ENCODE data around the gene ACTL8. TPM values are rescaled to one million over a fixed set of nuclear protein-coding genes. Genes with fewer than 3 reads are reported as not detected.

ACTL8 gene
- total RNA-seq, 4 donors from 2014 or later, result not detected

- no peak overlapping the region for H3K27ac ChIP-seq
- no peak overlapping the region for H3K4me3 ChIP-seq
- intact Hi-C loops (cut with DNase I; ENCODE audit: low total_unique reads), result no loop called here
- WGBS, 2 donors (ENCODE audit: low coverage in 1 of 2), result 44 to 74% methylated on average over 1 to 5 of the region's 5 CpGs
- H3K4me1 ChIP-seq, result no peaks in the 10 kb centered on the region
- no peak for DNase-seq
- no peaks in the 10 kb centered on the region for H3K36me3 ChIP-seq
- no peak for TF ChIP-seq POLR2A (IDR thresholded peaks at IDR 0.05)
- TF ChIP-seq EP300 (IDR thresholded peaks at IDR 0.05; ENCODE audit: low read depth), result no peak
- TF ChIP-seq, protein P1, sequence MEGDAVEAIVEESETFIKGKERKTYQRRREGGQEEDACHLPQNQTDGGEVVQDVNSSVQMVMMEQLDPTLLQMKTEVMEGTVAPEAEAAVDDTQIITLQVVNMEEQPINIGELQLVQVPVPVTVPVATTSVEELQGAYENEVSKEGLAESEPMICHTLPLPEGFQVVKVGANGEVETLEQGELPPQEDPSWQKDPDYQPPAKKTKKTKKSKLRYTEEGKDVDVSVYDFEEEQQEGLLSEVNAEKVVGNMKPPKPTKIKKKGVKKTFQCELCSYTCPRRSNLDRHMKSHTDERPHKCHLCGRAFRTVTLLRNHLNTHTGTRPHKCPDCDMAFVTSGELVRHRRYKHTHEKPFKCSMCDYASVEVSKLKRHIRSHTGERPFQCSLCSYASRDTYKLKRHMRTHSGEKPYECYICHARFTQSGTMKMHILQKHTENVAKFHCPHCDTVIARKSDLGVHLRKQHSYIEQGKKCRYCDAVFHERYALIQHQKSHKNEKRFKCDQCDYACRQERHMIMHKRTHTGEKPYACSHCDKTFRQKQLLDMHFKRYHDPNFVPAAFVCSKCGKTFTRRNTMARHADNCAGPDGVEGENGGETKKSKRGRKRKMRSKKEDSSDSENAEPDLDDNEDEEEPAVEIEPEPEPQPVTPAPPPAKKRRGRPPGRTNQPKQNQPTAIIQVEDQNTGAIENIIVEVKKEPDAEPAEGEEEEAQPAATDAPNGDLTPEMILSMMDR (IDR thresholded peaks at IDR 0.05), result no peak
- no peak for TF ChIP-seq POLR2AphosphoS5 (IDR thresholded peaks at IDR 0.05)
- H3K9me3 ChIP-seq, result no peaks in the 10 kb centered on the region
- peaks cover 30% of the 10 kb centered on the region for H3K27me3 ChIP-seq
- in situ Hi-C loops (cut with MboI; ENCODE audit: low pct_ligation_motif_present in 1 of 4, low pct_unique_long_range_greater_than_20kb in 1 of 4, low sequenced_read_pairs in 3 of 4), result no loop called here
These were observed 14.1 kb upstream of the ACTL8 start for GRCh38 chr1:17741052-17741451.

DNA sequence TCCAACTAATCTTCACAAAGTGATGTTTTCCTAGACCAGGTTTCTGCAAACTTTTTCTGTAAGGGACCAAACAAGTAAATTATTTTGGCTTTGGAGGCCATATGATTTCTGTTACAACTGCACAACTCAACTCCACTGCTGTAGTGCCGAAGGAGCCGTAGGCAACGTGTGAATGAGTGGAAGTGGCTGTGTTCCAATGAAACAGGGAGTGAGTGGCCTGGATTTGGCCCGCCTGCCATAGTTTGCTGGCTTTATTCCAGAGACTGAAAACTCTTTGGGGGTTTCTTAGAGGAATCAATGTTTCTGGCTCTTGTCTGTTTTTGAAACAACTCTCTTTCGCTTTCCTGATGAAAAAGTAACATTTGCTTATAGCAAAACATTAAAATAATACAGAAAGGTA, 12.6 kb upstream of the ACTL8 start:
- Histone ChIP-seq H3K9me3 (no peaks in the 10 kb centered on the region), H3K27me3 (peaks cover 24% of the 10 kb centered on the region), H3K27ac (no peak overlapping the region), H3K36me3 (no peaks in the 10 kb centered on the region), H3K4me1 (no peaks in the 10 kb centered on the region), H3K4me3 (no peak overlapping the region)
- in situ Hi-C loops (cut with MboI; ENCODE audit: low pct_ligation_motif_present in 1 of 4, low pct_unique_long_range_greater_than_20kb in 1 of 4, low sequenced_read_pairs in 3 of 4), result no loop called here
- WGBS, 2 donors (ENCODE audit: low coverage in 1 of 2), result 25 to 27% methylated on average over 5 of the region's 5 CpGs
- intact Hi-C loops (cut with DNase I; ENCODE audit: low total_unique reads), result no loop called here
- TF ChIP-seq EP300 (IDR thresholded peaks at IDR 0.05; ENCODE audit: low read depth), result no peak
- no peak for TF ChIP-seq POLR2AphosphoS5 (IDR thresholded peaks at IDR 0.05)
- no peak for TF ChIP-seq POLR2A (IDR thresholded peaks at IDR 0.05)
- TF ChIP-seq, protein P1 (IDR thresholded peaks at IDR 0.05), result no peak
- DNase-seq, result no peak

DNA sequence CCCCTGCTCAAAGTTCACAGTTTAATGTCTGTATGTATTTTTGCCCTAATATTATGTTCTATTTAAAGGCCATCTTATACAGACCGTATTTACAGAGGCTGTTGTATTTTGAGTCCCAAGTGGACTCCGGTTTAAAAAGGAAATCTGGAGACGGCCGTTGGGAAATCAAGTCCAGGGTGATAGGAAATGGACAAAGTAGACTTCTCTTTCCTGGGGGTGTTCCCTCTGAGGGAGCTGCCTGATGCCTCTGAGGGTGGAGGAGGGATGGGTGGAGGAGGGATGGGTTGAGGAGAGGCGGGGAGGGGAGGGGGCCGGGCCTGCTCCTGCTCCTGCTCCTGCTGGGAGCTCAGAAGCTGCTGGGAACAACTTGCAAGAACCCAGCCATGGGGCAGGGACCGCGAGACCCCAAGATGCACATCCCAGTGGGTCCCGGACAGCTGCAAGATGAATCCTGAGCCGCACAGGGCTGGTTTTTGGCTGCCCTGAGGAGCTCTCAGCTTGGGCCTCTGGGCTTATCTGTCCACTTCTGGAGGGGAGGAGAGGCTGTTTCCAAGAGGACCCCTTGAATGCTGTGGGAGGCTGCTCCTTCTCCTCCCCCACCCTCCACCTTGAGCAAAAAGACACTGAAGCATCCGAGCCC, 12.0 kb upstream of the ACTL8 start:
- DNase-seq, result no peak
- no peak overlapping the region for H3K4me3 ChIP-seq
- in situ Hi-C loops (cut with MboI; ENCODE audit: low pct_ligation_motif_present in 1 of 4, low pct_unique_long_range_greater_than_20kb in 1 of 4, low sequenced_read_pairs in 3 of 4), result no loop called here
- H3K4me1 ChIP-seq, result no peaks in the 10 kb centered on the region
- H3K27me3 ChIP-seq, result peaks cover 24% of the 10 kb centered on the region
- no peaks in the 10 kb centered on the region for H3K9me3 ChIP-seq
- H3K36me3 ChIP-seq, result no peaks in the 10 kb centered on the region
- intact Hi-C loops (cut with DNase I; ENCODE audit: low total_unique reads), result no loop called here
- WGBS, 2 donors (ENCODE audit: low coverage in 1 of 2), result 12 to 52% methylated on average over 4 to 11 of the region's 11 CpGs
- TF ChIP-seq POLR2AphosphoS5 (IDR thresholded peaks at IDR 0.05) (no peak), EP300 (IDR thresholded peaks at IDR 0.05; ENCODE audit: low read depth) (no peak), POLR2A (IDR thresholded peaks at IDR 0.05) (no peak)
- TF ChIP-seq, protein P1 (IDR thresholded peaks at IDR 0.05), result no peak
- no peak overlapping the region for H3K27ac ChIP-seq

DNA sequence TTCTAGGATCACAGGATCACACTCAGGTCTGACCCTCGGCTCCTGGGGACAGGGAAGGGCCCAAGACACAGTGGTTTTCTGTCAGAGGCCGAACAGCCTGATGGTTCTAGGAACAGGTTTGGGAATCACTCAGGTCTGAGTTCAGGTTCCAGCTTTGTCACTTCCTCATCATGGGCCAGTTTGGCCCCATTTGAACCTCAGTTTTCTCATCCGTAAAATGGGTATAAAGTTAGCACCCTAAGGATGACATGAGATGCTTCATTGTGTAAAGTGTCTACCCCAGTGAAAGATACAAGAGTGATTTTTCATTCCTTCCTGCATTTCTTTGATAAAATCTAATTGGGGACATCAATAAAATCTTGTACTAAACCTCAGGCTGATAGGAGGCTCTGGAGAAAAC, 11.2 kb upstream of the ACTL8 start:
- Histone ChIP-seq H3K36me3 (no peaks in the 10 kb centered on the region), H3K27ac (no peak overlapping the region), H3K9me3 (no peaks in the 10 kb centered on the region), H3K27me3 (peaks cover 24% of the 10 kb centered on the region), H3K4me1 (no peaks in the 10 kb centered on the region), H3K4me3 (no peak overlapping the region)
- in situ Hi-C loops (cut with MboI; ENCODE audit: low pct_ligation_motif_present in 1 of 4, low pct_unique_long_range_greater_than_20kb in 1 of 4, low sequenced_read_pairs in 3 of 4) (no loop called here), intact Hi-C loops (cut with DNase I; ENCODE audit: low total_unique reads) (no loop called here)
- WGBS, 2 donors (ENCODE audit: low coverage in 1 of 2), result 85 to 100% methylated on average over 2 to 3 of the region's 3 CpGs
- DNase-seq, result no peak
- TF ChIP-seq, protein P1 (IDR thresholded peaks at IDR 0.05), result no peak
- TF ChIP-seq POLR2A (IDR thresholded peaks at IDR 0.05) (no peak), EP300 (IDR thresholded peaks at IDR 0.05; ENCODE audit: low read depth) (no peak), POLR2AphosphoS5 (IDR thresholded peaks at IDR 0.05) (no peak)
